Mucosa of descending colon (tissue), 3 donors: ENCODE results near the gene CCR5AS. TPM values are rescaled to one million over a fixed set of nuclear protein-coding genes. Genes with fewer than 3 reads are reported as not detected.

Source experiments
- ATAC-seq: fragments of 200-7000 bp; cut with Tn5 transposase; one replicate; pipeline ENCODE4 v1.9.1; 2020; ENCODE audit warnings: mild to moderate bottlenecking, moderate library complexity
- DNase-seq, 3 donors: peaks; one replicate each; pipeline ENCODE4 v3.0.0-alpha.2; 2020
- H3K36me3 ChIP-seq: fragments of 200-600 bp; one replicate; pipeline ENCODE4 v1.8.0; 2021; ENCODE audit warnings: low read depth, mild to moderate bottlenecking
- H3K4me1 ChIP-seq: fragments of 200-600 bp; one replicate; pipeline ENCODE4 v1.8.0; 2021; ENCODE audit warnings: low read depth, mild to moderate bottlenecking
- H3K4me3 ChIP-seq: fragments of 200-600 bp; one replicate; pipeline ENCODE4 v1.8.0; 2021; ENCODE audit warnings: mild to moderate bottlenecking
- H3K9me3 ChIP-seq: fragments of 200-600 bp; one replicate; pipeline ENCODE4 v1.8.0; 2021; ENCODE audit warnings: mild to moderate bottlenecking
- intact Hi-C, 2 donors: fragments of 100-400 bp; cut with DNase I in 1 of 2; cut with micrococcal nuclease in 1 of 2; formaldehyde crosslinking; loops; one replicate each; pipeline versions ENCODE4 v1.11.0 to v1.11.1; 2022; cut with DNase I, micrococcal nuclease
- total RNA-seq, 3 donors: library from RNA; stranded (reverse); fragmentation: NEBNext Ultra II Directional in 2 of 3; extraction: Animal tissue kit (Norgen Biotek cat#: 25700) in 2 of 3; gene quantifications; one replicate each; pipeline versions ENCODE4 v1.2.1 to v1.2.4, GENCODE V29; 2021 to 2023
- TF ChIP-seq, protein P1 (sequence below): fragments of 200-600 bp; IDR thresholded peaks from one replicate; pipeline ENCODE4 v1.8.0; 2022; ENCODE audit warnings: antibody characterized with exemption, mild to moderate bottlenecking
- donor health status: DM: no; HTN: no; CAD: no; lungs with moderate emphysema.
- donor health status: DM: no; HTN: no; CAD: no.
- donor health status: DM: no; HTN: yes; CAD: no.

CCR5AS gene

DNA sequence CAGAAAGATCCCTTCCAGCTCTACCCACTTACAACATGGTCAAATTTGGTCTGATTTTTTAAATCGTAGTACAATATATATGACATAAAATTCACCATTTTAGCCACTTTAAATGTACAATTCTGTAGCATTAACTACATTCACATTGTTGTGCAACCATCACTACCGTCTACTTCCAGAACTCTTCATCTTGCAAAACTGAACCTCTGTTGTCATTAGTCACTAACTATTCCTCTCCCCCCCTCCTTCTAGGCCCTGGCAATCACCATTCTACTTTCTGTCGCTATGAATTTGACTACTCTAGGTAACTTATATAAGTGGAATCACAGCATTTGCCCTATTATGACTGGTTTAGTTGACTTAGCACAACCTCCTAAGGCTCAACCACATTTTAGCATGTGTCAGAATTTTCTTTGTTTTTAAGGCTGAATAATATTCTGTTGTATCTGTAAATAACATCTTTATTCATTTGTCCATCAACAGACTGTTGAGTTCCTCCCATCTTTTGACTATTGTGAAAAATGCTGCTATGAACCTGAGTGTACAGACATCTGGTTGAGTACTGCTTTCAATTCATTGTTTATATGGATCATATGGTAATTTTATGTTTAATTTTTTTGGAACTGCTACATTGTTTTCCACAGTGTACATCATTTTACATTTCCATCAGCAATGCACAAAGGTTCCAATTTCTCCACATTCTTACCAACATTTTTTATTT lies 88.5 kb downstream of the CCR5AS start:
- TF ChIP-seq, protein P1, sequence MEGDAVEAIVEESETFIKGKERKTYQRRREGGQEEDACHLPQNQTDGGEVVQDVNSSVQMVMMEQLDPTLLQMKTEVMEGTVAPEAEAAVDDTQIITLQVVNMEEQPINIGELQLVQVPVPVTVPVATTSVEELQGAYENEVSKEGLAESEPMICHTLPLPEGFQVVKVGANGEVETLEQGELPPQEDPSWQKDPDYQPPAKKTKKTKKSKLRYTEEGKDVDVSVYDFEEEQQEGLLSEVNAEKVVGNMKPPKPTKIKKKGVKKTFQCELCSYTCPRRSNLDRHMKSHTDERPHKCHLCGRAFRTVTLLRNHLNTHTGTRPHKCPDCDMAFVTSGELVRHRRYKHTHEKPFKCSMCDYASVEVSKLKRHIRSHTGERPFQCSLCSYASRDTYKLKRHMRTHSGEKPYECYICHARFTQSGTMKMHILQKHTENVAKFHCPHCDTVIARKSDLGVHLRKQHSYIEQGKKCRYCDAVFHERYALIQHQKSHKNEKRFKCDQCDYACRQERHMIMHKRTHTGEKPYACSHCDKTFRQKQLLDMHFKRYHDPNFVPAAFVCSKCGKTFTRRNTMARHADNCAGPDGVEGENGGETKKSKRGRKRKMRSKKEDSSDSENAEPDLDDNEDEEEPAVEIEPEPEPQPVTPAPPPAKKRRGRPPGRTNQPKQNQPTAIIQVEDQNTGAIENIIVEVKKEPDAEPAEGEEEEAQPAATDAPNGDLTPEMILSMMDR: no peak
- no peak for ATAC-seq
- DNase-seq: no peak

DNA sequence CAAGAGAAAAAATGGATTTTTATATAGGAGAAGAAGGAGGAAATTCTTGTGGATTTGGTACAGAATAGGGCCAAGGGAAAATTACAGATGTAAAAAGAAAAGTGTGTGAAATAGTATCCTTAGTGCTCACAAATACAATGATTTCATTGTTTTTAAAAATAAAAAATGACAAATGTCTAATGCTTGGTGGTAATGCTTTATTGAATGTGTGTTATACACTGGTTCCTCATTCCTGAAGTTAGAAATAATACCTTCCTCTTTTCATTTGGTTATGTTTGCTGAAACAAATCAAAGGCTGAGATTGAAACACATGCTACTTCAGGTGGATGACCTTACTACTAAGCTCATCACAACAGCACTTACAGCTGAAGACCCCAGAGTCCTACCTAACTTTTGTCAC lies 90.7 kb downstream of the CCR5AS start:
- TF ChIP-seq, protein P1: no peak
- Histone ChIP-seq H3K4me3 (no peak overlapping the region), H3K36me3 (no peaks in the 10 kb centered on the region), H3K9me3 (no peaks in the 10 kb centered on the region), H3K4me1 (no peaks in the 10 kb centered on the region)
- intact Hi-C loops: no loop called here
- DNase-seq (no peak), ATAC-seq (no peak)

More for the DNA sequence above, 88.5 kb downstream of the CCR5AS start:
- no peaks in the 10 kb centered on the region for H3K9me3 ChIP-seq
- intact Hi-C loops: no loop called here
- H3K36me3 ChIP-seq: no peaks in the 10 kb centered on the region
- no peak overlapping the region for H3K4me3 ChIP-seq
- H3K4me1 ChIP-seq: no peaks in the 10 kb centered on the region

DNA sequence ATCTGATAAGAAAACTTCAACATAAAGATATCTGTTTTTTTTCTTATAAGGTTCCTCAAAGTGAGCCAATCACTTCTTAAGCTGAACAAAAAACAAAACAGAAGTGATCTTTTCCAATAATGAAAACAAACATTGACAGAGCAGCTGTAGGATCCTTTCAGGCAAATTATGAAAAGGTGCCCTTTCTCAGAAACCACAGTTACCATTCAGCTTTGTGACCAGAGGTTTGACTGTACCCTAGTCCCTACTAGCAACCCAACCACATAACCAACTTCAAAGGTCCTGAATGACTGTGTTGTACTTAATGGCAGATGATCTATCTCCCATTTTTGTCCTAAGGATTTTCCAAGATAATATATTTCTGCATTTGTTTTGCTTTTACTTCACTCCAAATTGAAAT lies 92.3 kb downstream of the CCR5AS start:
- Histone ChIP-seq H3K4me1 (no peaks in the 10 kb centered on the region), H3K36me3 (no peaks in the 10 kb centered on the region), H3K9me3 (no peaks in the 10 kb centered on the region), H3K4me3 (no peak overlapping the region)
- DNase-seq (no peak), ATAC-seq (no peak)
- TF ChIP-seq, protein P1: no peak
- intact Hi-C loops: no loop called here

Other genes starting within 250 kb of the CCR5AS start
- gene CCR1, start 198.8 kb downstream of the CCR5AS start, total RNA-seq: 10 to 100 TPM in 1 of 3 donors, 1 to 10 TPM in 2; 1.8 to 10.0 (median 8.7) TPM
- under 1 TPM in 1 of 3 donors, not detected in 2; 0.67 TPM for gene CCR3, start 164.6 kb downstream of the CCR5AS start, total RNA-seq
- gene CCR2, start 53.0 kb downstream of the CCR5AS start, total RNA-seq: 1 to 10 TPM; 1.2 to 3.4 (median 2.2) TPM
- gene CCR5, start 36.1 kb downstream of the CCR5AS start, total RNA-seq: 1 to 10 TPM; 1.9 to 3.4 (median 2.4) TPM
- 10 to 100 TPM; 10.2 to 23.3 (median 15.7) TPM for gene CCRL2, start 193 bp upstream of the CCR5AS start, total RNA-seq
- gene LTF, start 57.8 kb upstream of the CCR5AS start, total RNA-seq: 1 to 10 TPM; 1.2 to 1.4 (median 1.2) TPM
- not detected for gene RTP3, start 90.9 kb upstream of the CCR5AS start, total RNA-seq
- 1 to 10 TPM; 1.8 to 2.8 (median 2.5) TPM for gene LRRC2, start 159.2 kb upstream of the CCR5AS start, total RNA-seq
- not detected for gene FAM240A, start 205.5 kb upstream of the CCR5AS start, total RNA-seq